ENCODE results near the gene ATF7. TPM values are rescaled to one million over a fixed set of nuclear protein-coding genes. Genes with fewer than 3 reads are reported as not detected.

ATF7 gene
- total and polyA plus RNA-seq, 9 of the 15 experiments (the other 6 are each of a cell fraction or from before 2014, with no cell fraction given) = 10.6 to 30.4 (median 20.7) TPM

- WGBS (ENCODE audit: insufficient coverage, low coverage, missing lambda C conversion rate) = 60% methylated on average over 6 of the region's 6 CpGs
- H3K9ac ChIP-seq (ENCODE audit: insufficient read depth in 1 of 2, low read depth in 2 of 2, low read length in 2 of 2) = no peak overlapping the region
- H3K79me2 ChIP-seq (ENCODE audit: control insufficient read depth, insufficient read depth, low read length) = no peaks in the 10 kb centered on the region
- H3K9me3 ChIP-seq (replicated peaks; ENCODE audit: control insufficient read depth, insufficient read depth, low read depth, low read length) = no peaks in the 10 kb centered on the region
- ChIA-PET POLR2A (interaction anchor here (0.6 to 1.2 kb wide), 4 partner anchors 13 to 317 kb away, joined by 4 to 5 read pairs (median 4); no protein-coding TSS in a partner anchor), CTCF (ENCODE audit: low intra/inter-chr PET ratio) (no interaction called here)
- TF ChIP-seq TEAD4 (IDR thresholded peaks at IDR 0.05; ENCODE audit: low read length) = no peak
- TF ChIP-seq TEAD4 (CRISPR knock-in tag; IDR thresholded peaks at IDR 0.05; ENCODE audit: borderline replicate concordance) = no peak
- TF ChIP-seq, protein P1, sequence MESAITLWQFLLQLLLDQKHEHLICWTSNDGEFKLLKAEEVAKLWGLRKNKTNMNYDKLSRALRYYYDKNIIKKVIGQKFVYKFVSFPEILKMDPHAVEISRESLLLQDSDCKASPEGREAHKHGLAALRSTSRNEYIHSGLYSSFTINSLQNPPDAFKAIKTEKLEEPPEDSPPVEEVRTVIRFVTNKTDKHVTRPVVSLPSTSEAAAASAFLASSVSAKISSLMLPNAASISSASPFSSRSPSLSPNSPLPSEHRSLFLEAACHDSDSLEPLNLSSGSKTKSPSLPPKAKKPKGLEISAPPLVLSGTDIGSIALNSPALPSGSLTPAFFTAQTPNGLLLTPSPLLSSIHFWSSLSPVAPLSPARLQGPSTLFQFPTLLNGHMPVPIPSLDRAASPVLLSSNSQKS (CRISPR knock-in tag; IDR thresholded peaks at IDR 0.05) = no peak
- no peak for TF ChIP-seq SAFB2 (IDR thresholded peaks at IDR 0.05; ENCODE audit: borderline replicate concordance, low read depth, low read length, severe bottlenecking)
- no peak for TF ChIP-seq RFX1 (IDR thresholded peaks at IDR 0.05)
- no peak for TF ChIP-seq ELF4 (CRISPR knock-in tag; IDR thresholded peaks at IDR 0.05)
- no peak for TF ChIP-seq MYNN (IDR thresholded peaks at IDR 0.05)
- no peak for TF ChIP-seq MYNN (CRISPR knock-in tag; IDR thresholded peaks at IDR 0.05)
- TF ChIP-seq BRD9 (IDR thresholded peaks at IDR 0.05; ENCODE audit: low read depth, partially characterized antibody) = no peak
- no peak for TF ChIP-seq ZBTB49 (CRISPR knock-in tag; IDR thresholded peaks at IDR 0.05; ENCODE audit: borderline replicate concordance)
- no peak for TF ChIP-seq ZNF551 (CRISPR knock-in tag; IDR thresholded peaks at IDR 0.05)
- no peak for TF ChIP-seq MTF1 (CRISPR knock-in tag; IDR thresholded peaks at IDR 0.05; ENCODE audit: borderline replicate concordance)
- TF ChIP-seq GTF2E2 (tag; IDR thresholded peaks at IDR 0.05) = no peak
- intact Hi-C loops (cut with micrococcal nuclease) = no loop called here
- BruUV-seq (replicated peaks) = no TSS peak
- FAIRE-seq (no peak), DNase-seq (ENCODE audit: extremely low read depth in 1 of 4, low spot score in 3 of 4) (no peak), ATAC-seq (no peak)
- no peaks in the 10 kb centered on the region for H3K9me1 ChIP-seq (ENCODE audit: control insufficient read depth, insufficient read depth, low read length)
- no peak overlapping the region for H2AFZ ChIP-seq (ENCODE audit: low read depth, low read length)
- peaks cover 67% of the 10 kb centered on the region for H3K36me3 ChIP-seq (ENCODE audit: control insufficient read depth, insufficient read depth, low read length)
- no peak overlapping the region for H3K4me2 ChIP-seq (ENCODE audit: insufficient read depth, low read length)
- in situ Hi-C loops (cut with MboI) = no loop called here
- H3K4me3 ChIP-seq = no peak overlapping the region
- H4K20me1 ChIP-seq (replicated peaks; ENCODE audit: control insufficient read depth, insufficient read depth, low read length) = no peaks in the 10 kb centered on the region
- H3K27ac ChIP-seq (ENCODE audit: extremely low read depth, low read depth, low read length) = no peak overlapping the region
- no peaks in the 10 kb centered on the region; a peak in 1 of 5 replicates for H3K27me3 ChIP-seq (ENCODE audit: control insufficient read depth in 2 of 2, insufficient read depth in 2 of 2, low read length in 2 of 2)
- no peaks in the 10 kb centered on the region for H3K4me1 ChIP-seq (replicated peaks in 1 of 2; ENCODE audit: control insufficient read depth in 2 of 2, insufficient read depth in 2 of 2, low read length in 2 of 2)
Observed at GRCh38 chr12:53514628-53515290, 111.4 kb downstream of the ATF7 start.

All from K562 (cell line).